Neural progenitor cell (in vitro differentiated cells): ENCODE data around the gene ARHGEF4. TPM values are rescaled to one million over a fixed set of nuclear protein-coding genes. Genes with fewer than 3 reads are reported as not detected.

ENCODE experiments used
- DNase-seq: peaks from one replicate; pipeline ENCODE4 v3.0.0-alpha.2; 2016; ENCODE audit warnings: low spot score
- H2AFZ ChIP-seq: fragments of 200-600 bp; sonication (generic); replicated peaks from 2 replicates; pipeline ENCODE4 v1.6.1; 2016; ENCODE audit warnings: antibody characterized with exemption
- H3F3A ChIP-seq: fragments of 200-600 bp; sonication (generic); 2 replicates; pipeline ENCODE4 v1.6.1; 2016; ENCODE audit warnings: antibody characterized with exemption, low read depth
- H3K27ac ChIP-seq: fragments of 200-600 bp; sonication (generic); 2 replicates; pipeline ENCODE4 v1.5.1; 2016; ENCODE audit warnings: mild to moderate bottlenecking
- H3K27me3 ChIP-seq: fragments of 200-600 bp; sonication (generic); 2 replicates; pipeline ENCODE4 v1.6.1; 2016; ENCODE audit warnings: mild to moderate bottlenecking, moderate library complexity
- H3K36me3 ChIP-seq: fragments of 200-600 bp; sonication (generic); 2 replicates; pipeline ENCODE4 v1.5.1; 2016
- H3K4me1 ChIP-seq: fragments of 200-600 bp; sonication (generic); 2 replicates; pipeline ENCODE4 v1.6.1; 2016; ENCODE audit warnings: mixed run types
- H3K4me2 ChIP-seq: fragments of 200-600 bp; sonication (generic); 2 replicates; pipeline ENCODE4 v1.6.1; 2016
- H3K4me3 ChIP-seq: fragments of 200-600 bp; sonication (generic); 2 replicates; pipeline ENCODE4 v1.5.1; 2016
- H3K79me2 ChIP-seq: fragments of 200-600 bp; sonication (generic); 2 replicates; pipeline ENCODE4 v1.6.1; 2016; ENCODE audit warnings: low read depth
- H3K9ac ChIP-seq: fragments of 200-600 bp; sonication (generic); 2 replicates; pipeline ENCODE4 v1.6.1; 2016
- H3K9me3 ChIP-seq: fragments of 200-600 bp; sonication (generic); 2 replicates; pipeline ENCODE4 v1.5.1; 2016; ENCODE audit warnings: low read depth
- H4K20me1 ChIP-seq: fragments of 200-600 bp; sonication (generic); 2 replicates; pipeline ENCODE4 v1.6.1; 2016; ENCODE audit warnings: low read depth
- H3K27ac Mint-ChIP-seq: 3 replicates; pipeline ENCODE4 v1.8.0; 2021; ENCODE audit warnings: mixed read lengths
- H3K27me3 Mint-ChIP-seq: 2 replicates; pipeline ENCODE4 v1.8.0; 2022; ENCODE audit warnings: low read depth, mild to moderate bottlenecking, inconsistent platforms, moderate library complexity, mixed read lengths; ENCODE audit not compliant: insufficient read depth
- H3K36me3 Mint-ChIP-seq: 3 replicates; pipeline ENCODE4 v1.8.0; 2021; ENCODE audit warnings: mixed read lengths
- H3K4me1 Mint-ChIP-seq: 3 replicates; pipeline ENCODE4 v1.8.0; 2021; ENCODE audit warnings: mixed read lengths
- H3K4me3 Mint-ChIP-seq: 3 replicates; pipeline ENCODE4 v1.8.0; 2021; ENCODE audit warnings: mild to moderate bottlenecking, moderate library complexity, mixed read lengths
- H3K9me3 Mint-ChIP-seq: 3 replicates; pipeline ENCODE4 v1.8.0; 2020; ENCODE audit warnings: mixed read lengths
- EZH2 ChIP-seq: fragments of 200-600 bp; sonication (generic); IDR thresholded peaks from 2 replicates; pipeline ENCODE4 v1.6.1; 2017; ENCODE audit warnings: antibody characterized with exemption, mild to moderate bottlenecking, moderate library complexity
- EZH2phosphoT487 ChIP-seq: fragments of 200-600 bp; sonication (generic); IDR thresholded peaks from 2 replicates; pipeline ENCODE4 v1.6.1; 2017; ENCODE audit warnings: antibody characterized with exemption
- total RNA-seq: library from RNA; depleted of rRNA; stranded (reverse); fragments of >200 nt; gene quantifications from 2 replicates; pipeline ENCODE4 v1.2.3, GENCODE V29; 2015; ENCODE audit warnings: low replicate concordance
- TF ChIP-seq, protein P1 (sequence below): fragments of 200-600 bp; sonication (generic); IDR thresholded peaks from 2 replicates; pipeline ENCODE4 v1.5.1; 2017; ENCODE audit warnings: antibody characterized with exemption, mild to moderate bottlenecking

Gene ARHGEF4
- total RNA-seq, 1 donor from 2014 or later, result 22.8 TPM

- Histone ChIP-seq H3K9me3 (no peaks in the 10 kb centered on the region), H3K27me3 (no peaks in the 10 kb centered on the region), H3K4me2 (no peak overlapping the region), H3F3A (peaks cover 6% of the 10 kb centered on the region), H3K36me3 (peaks cover 2% of the 10 kb centered on the region), H3K4me3 (no peak overlapping the region), H3K9ac (no peak overlapping the region), H3K27ac (no peak overlapping the region), H3K4me1 (peaks cover 2% of the 10 kb centered on the region), H3K79me2 (no peaks in the 10 kb centered on the region), H2AFZ (no peak overlapping the region), H4K20me1 (no peaks in the 10 kb centered on the region)
- H3K36me3 Mint-ChIP-seq, result no peaks in the 10 kb centered on the region
- H3K4me1 Mint-ChIP-seq, result no peaks in the 10 kb centered on the region
- DNase-seq, result no peak
- no peak overlapping the region for H3K27ac Mint-ChIP-seq
- H3K9me3 Mint-ChIP-seq, result no peaks in the 10 kb centered on the region
- no peak overlapping the region for H3K4me3 Mint-ChIP-seq
- peaks cover 3% of the 10 kb centered on the region for H3K27me3 Mint-ChIP-seq
- no peak for TF ChIP-seq EZH2phosphoT487
- TF ChIP-seq, protein P1, sequence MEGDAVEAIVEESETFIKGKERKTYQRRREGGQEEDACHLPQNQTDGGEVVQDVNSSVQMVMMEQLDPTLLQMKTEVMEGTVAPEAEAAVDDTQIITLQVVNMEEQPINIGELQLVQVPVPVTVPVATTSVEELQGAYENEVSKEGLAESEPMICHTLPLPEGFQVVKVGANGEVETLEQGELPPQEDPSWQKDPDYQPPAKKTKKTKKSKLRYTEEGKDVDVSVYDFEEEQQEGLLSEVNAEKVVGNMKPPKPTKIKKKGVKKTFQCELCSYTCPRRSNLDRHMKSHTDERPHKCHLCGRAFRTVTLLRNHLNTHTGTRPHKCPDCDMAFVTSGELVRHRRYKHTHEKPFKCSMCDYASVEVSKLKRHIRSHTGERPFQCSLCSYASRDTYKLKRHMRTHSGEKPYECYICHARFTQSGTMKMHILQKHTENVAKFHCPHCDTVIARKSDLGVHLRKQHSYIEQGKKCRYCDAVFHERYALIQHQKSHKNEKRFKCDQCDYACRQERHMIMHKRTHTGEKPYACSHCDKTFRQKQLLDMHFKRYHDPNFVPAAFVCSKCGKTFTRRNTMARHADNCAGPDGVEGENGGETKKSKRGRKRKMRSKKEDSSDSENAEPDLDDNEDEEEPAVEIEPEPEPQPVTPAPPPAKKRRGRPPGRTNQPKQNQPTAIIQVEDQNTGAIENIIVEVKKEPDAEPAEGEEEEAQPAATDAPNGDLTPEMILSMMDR, result no peak
- TF ChIP-seq EZH2, result no peak
These were observed 167.9 kb downstream of the ARHGEF4 start for GRCh38 chr2:131004446-131005209.

DNA sequence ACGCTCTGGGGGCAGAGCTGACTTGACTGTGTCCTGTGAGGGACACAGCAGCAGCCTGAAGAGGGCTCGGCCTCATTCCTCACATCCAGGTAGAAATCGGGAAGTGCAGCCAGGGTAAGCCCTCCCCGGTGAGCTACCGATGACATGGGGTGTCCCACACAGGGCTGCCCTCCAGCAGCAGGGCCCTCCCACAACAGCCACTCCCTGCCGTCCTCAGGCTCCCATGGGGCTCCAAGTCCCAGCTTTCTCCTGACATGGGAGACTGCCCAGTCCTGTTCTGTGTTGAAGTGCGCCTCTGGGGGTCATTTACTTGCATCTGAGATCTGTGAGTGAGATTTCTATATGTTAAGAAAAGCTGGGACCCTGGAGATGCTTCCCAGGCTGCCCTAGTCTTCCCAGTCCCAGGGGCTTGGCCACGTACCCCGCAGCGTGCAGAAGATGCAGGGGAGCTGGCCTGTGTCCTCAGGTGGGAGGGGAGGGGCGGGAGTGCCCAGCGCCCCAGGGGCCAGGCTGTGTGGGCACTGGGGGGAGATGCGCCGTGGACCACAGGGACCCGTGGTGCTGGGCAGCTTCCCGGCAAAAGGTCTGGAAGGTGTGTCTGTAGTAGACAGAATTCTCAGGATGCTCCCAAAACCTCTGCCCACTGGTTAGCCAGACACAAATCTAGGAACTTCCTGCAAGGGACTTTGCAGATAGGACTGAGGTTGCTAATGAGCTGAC, 168.7 kb downstream of the ARHGEF4 start:
- H4K20me1 ChIP-seq, result no peaks in the 10 kb centered on the region

GRCh38 chr2:131006561-131006960, 169.8 kb downstream of the ARHGEF4 start:
- Histone ChIP-seq H3K4me3 (no peak overlapping the region), H3F3A (peaks cover 15% of the 10 kb centered on the region), H3K9me3 (no peaks in the 10 kb centered on the region), H3K36me3 (peaks cover 4% of the 10 kb centered on the region), H3K4me1 (peaks cover 17% of the 10 kb centered on the region), H4K20me1 (no peaks in the 10 kb centered on the region), H3K27me3 (no peaks in the 10 kb centered on the region), H3K79me2 (no peaks in the 10 kb centered on the region), H3K4me2 (no peak overlapping the region), H2AFZ (no peak overlapping the region), H3K27ac (no peak overlapping the region), H3K9ac (no peak overlapping the region)
- Mint-ChIP-seq H3K9me3 (no peaks in the 10 kb centered on the region), H3K36me3 (no peaks in the 10 kb centered on the region), H3K4me3 (no peak overlapping the region), H3K27ac (no peak overlapping the region), H3K27me3 (peaks cover 7% of the 10 kb centered on the region), H3K4me1 (peaks cover 5% of the 10 kb centered on the region)
- DNase-seq, result no peak
- TF ChIP-seq, protein P1, result no peak
- TF ChIP-seq EZH2 (no peak), EZH2phosphoT487 (no peak)

More for the DNA sequence above, 168.7 kb downstream of the ARHGEF4 start:
- DNase-seq, result no peak
- no peaks in the 10 kb centered on the region for H3K36me3 Mint-ChIP-seq
- H3K27me3 Mint-ChIP-seq, result peaks cover 3% of the 10 kb centered on the region
- Histone ChIP-seq H3K27ac (no peak overlapping the region), H3K4me1 (peaks cover 10% of the 10 kb centered on the region), H3K36me3 (peaks cover 4% of the 10 kb centered on the region), H3F3A (peaks cover 13% of the 10 kb centered on the region), H3K27me3 (no peaks in the 10 kb centered on the region), H3K4me3 (no peak overlapping the region), H3K79me2 (no peaks in the 10 kb centered on the region), H2AFZ (no peak overlapping the region), H3K4me2 (no peak overlapping the region), H3K9ac (no peak overlapping the region), H3K9me3 (no peaks in the 10 kb centered on the region)
- TF ChIP-seq EZH2, result no peak
- TF ChIP-seq, protein P1, result no peak
- TF ChIP-seq EZH2phosphoT487, result no peak
- H3K4me1 Mint-ChIP-seq, result no peaks in the 10 kb centered on the region
- H3K9me3 Mint-ChIP-seq, result no peaks in the 10 kb centered on the region
- no peak overlapping the region for H3K27ac Mint-ChIP-seq
- no peak overlapping the region for H3K4me3 Mint-ChIP-seq
